Adrenal gland (tissue), 5 donors: ENCODE results near the gene SHC4.

Source experiments
- CTCF ChIP-seq, 6 experiments: fragments of 450-650 bp in 4 of 6; fragments of 200-600 bp in 2 of 6; sonication (generic) in 1 of 6; IDR thresholded peaks; 1 replicate in 5 of 6; 2 replicates in 1 of 6; pipeline versions ENCODE4 v1.5.1 to v1.8.0; 2016 to 2021; ENCODE audit warnings: antibody characterized with exemption in 6 of 6, mild to moderate bottlenecking in 2 of 6, moderate library complexity in 1 of 6
- POLR2A ChIP-seq, 2 donors: fragments of 450-650 bp; IDR thresholded peaks; one replicate each; pipeline ENCODE4 v1.6.1; 2017; ENCODE audit warnings: antibody characterized with exemption in 2 of 2, mild to moderate bottlenecking in 2 of 2, moderate library complexity in 1 of 2
- donor health status: DM: no; HTN: no; CAD: no.

- TF ChIP-seq POLR2A (IDR thresholded peaks at IDR 0.05) (no peak), CTCF (IDR thresholded peaks at IDR 0.05) (no peak)
Measured at GRCh38 chr15:48782911-48783310, 180.8 kb downstream of the SHC4 start.
